WI38 (cell line): Measurements from ENCODE around the gene EEIG2.

ENCODE experiments used
- H3K4me3 ChIP-seq: 2 replicates; pipeline ENCODE4 v1.5.1; 2011; ENCODE audit warnings: low read depth, mild to moderate bottlenecking, control low read depth, low read length
- TF ChIP-seq, protein P1 (sequence below): IDR thresholded peaks from 2 replicates; pipeline ENCODE4 v1.5.1; 2012; ENCODE audit warnings: low read depth, mild to moderate bottlenecking, control low read depth, low read length

EEIG2 gene

DNA sequence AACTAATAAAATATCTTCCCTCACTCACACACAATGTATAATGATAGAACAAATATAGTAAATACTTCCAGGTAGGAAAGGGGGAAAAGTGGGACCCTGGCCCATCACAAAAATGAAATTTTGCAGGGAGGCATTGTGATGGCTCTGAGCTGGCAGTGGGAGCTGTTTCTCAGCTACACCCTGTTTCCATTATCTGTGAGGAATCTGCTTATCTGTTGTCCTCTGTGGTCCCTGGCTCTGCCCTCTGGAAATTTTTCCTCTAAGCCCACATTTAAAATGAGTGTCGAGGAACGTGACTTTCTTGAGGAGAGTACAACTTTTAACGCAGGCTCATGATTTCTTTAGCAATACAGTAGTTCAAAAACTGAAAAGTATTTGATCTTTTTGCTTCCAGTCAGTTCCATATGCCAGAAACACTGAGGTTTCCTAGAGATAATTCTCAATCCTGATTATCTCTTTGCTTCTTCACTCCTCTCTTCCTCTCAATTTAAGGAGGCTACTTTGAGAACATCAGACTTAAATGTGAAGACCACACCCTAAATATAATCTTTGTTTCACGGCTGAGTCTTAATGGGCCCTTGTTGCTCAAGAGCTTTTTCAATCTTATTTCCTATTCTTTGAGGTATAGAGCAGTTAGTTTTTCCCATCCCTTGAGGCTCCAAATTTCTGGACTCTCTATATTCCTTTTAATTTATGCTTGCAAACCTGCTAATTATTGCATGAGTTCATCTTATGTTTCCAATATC, 5.0 kb upstream of the EEIG2 start:
- TF ChIP-seq, protein P1, sequence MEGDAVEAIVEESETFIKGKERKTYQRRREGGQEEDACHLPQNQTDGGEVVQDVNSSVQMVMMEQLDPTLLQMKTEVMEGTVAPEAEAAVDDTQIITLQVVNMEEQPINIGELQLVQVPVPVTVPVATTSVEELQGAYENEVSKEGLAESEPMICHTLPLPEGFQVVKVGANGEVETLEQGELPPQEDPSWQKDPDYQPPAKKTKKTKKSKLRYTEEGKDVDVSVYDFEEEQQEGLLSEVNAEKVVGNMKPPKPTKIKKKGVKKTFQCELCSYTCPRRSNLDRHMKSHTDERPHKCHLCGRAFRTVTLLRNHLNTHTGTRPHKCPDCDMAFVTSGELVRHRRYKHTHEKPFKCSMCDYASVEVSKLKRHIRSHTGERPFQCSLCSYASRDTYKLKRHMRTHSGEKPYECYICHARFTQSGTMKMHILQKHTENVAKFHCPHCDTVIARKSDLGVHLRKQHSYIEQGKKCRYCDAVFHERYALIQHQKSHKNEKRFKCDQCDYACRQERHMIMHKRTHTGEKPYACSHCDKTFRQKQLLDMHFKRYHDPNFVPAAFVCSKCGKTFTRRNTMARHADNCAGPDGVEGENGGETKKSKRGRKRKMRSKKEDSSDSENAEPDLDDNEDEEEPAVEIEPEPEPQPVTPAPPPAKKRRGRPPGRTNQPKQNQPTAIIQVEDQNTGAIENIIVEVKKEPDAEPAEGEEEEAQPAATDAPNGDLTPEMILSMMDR = no peak
- H3K4me3 ChIP-seq = no peak overlapping the region

GRCh38 chr1:108556066-108556465, 3.8 kb upstream of the EEIG2 start:
- TF ChIP-seq, protein P1 = no peak

GRCh38 chr1:108556499-108556898, 3.4 kb upstream of the EEIG2 start:
- H3K4me3 ChIP-seq = no peak overlapping the region
- TF ChIP-seq, protein P1 = no peak

More at GRCh38 chr1:108556066-108556465, 3.8 kb upstream of the EEIG2 start:
- H3K4me3 ChIP-seq = no peak overlapping the region

- TF ChIP-seq, protein P1 = no peak
- H3K4me3 ChIP-seq = no peak overlapping the region
These were observed 2.6 kb upstream of the EEIG2 start for GRCh38 chr1:108557296-108557695.

DNA sequence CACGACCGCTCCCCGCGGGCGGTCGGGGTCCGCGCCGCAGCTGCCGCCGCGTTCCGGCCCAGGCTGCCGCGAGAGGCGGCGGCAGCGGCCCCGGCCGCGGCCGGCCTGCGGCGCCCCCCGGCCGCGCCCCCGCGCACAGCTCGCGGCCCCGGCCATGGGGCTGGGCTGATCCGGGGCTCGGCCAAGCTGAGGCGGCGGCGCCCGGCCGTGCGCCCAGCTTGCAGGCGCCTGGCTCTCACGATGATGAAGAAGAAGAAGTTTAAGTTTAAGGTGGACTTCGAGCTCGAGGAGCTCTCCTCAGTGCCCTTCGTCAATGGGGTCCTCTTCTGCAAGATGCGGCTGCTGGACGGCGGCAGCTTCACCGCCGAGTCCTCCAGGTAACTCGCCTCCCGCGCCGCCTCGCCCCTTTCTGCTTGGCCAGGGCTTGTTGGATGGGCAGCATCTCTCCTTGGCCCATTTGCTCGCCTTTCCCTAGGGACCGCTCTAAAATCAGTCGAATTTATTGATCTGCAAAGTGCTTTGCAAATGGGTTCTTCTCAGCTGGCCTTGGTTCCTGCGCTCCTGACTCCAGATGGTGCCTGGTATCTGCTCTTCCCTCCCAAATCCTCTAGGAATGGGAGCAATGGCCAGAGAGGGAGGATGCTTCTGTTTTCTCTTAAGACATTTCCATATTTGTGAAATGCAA, 431 bp downstream of the EEIG2 start:
- TF ChIP-seq, protein P1 = no peak

DNA sequence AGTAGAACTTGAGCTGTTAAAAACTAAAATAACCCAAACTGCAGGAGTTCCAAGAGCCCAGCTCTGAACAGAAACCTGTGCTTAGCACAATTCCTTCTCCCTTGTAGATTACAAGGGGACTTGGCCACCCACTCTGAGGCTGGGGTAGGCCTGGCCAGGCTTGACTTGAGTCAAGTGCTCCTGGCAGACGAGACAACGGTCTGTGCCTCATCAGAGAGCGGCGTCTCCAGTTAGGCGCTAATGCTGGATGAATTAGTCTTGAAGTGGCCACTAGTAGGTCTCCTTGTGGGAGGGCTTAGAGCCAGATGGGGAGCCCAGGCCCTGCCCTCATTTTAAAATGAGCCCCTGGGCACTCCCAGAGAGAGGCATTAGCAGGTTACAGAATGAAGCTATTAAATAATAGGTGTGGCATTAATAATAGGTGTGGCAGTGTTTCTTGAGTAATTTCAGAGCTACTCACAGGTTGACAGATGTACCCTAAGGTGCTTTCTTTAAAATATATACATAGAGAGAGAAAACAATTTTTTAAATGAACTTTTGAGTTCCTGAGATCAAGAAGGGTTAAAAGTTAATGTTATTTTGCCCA, 1.1 kb downstream of the EEIG2 start:
- TF ChIP-seq, protein P1 = no peak
- peak overlapping the region; percentile 77 for H3K4me3 ChIP-seq

More for the DNA sequence above, 431 bp downstream of the EEIG2 start:
- H3K4me3 ChIP-seq = peak overlapping the region; percentile 77

GRCh38 chr1:108561689-108562326, 1.9 kb downstream of the EEIG2 start:
- TF ChIP-seq, protein P1 = peak; percentile 10; the same call in 1 of the 2 replicates
- H3K4me3 ChIP-seq = no peak overlapping the region
